Measurements from ENCODE around the gene TRAPPC11.
A peak's percentile ranks its signal among the peaks of the same experiment; 100 is the strongest.
"Not testable (repeated sequence)": the region's sequence is repeated elsewhere in the genome, so short reads cannot be mapped to it uniquely, and the experiment has no call there.

TRAPPC11 gene

DNA sequence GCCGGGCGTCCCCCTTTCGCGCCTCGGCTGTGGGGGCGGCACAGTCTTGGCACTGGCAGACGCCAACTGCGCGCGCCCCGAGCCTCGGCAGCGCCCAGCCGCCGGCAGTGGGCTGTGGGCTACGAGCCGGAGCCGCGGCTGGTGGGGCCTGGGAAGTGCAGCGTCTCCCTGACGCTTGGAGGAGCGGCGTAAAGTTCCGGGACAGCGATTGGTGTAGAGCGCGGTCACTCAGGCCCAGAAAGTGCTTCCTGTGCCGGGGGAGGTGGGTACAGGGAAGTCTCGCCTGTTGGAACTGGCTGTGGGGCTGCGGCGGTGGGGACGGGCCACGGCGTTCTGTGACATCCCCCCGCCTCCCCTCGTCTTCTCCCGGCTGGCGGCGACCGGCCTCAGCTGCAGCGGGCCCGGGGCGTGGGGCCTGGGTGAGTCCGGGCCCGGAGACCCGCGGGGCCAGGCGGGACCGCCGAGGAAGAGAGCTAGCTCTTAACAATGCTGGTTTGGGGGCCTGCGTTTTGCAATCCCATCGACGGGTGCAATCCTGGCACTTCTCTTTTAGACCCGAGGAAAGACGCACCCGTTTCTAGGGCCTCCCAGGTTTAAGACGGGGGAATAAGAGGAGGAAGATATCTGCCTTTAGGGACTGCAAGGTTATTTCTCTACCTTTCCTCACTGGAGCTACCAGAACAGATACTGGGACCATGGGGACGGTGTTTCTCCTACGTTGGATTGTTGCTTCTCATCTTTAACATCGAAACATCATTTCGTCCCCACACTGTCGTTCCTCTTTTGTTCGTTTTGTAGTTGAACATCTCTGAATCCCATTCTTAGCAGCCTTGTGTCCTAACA lies at the start of gene TRAPPC11, which contains the start of gene RWDD4:
TRAPPC11 (plus strand) TSS at position 265 of the 843 bp plus-strand sequence. CDS start 4,575 bp downstream, outside the sequence.
RWDD4 (minus strand) TSS at position 157 of the 843 bp plus-strand sequence. CDS start 233 bp downstream, outside the sequence.
- peak; percentile 69 for DNase-seq

- no peak for DNase-seq
These were observed 49.1 kb upstream of the TRAPPC11 start for GRCh38 chr4:183610033-183610432.

DNA sequence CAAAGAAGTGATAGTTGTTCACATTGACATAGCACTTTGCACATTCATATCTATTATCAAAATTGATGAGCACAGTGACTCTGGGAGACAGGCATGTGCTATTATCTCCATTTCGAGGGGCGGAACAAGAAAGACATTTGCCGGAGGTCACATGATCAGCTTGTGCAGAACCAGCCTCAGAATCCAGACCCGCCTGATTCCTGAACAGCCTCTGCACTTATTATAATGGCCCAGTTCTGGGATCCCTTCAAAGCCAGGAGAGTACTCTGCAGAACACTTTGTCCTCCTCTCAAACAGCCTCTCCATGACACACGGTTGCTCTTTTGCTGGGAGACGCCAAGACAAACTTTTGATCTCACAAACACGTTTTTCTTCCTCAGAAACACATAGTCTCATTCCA lies 48.5 kb upstream of the TRAPPC11 start:
- DNase-seq, result no peak

DNA sequence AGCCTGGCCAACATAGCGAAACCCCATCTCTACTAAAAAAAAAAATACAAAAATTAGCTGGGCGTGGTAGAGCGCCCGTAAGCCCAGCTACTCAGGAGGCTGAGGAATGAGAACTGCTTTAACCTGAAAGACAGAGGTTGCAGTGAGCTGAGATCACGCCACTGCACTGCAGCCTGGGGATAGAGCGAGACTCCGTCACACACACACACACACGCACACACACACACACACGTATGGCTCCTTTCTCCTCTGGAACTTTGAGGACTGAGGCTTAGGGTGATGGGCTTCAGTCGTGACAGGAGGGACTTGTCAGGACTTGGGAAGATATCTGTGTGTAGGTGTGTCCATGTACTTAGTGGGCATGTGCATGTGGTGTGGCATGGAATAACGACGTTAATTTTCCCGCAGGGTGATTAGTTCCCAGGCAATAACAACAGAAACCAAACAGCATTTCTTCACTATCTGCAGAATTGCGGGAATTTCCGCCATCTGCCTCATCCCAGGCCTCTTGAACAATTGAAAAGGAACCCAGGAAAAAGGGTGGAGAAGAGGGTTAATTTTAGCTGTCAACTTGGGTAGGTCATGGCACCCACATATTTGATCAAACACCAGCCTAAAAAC lies 47.8 kb upstream of the TRAPPC11 start:
- DNase-seq, result no peak

GRCh38 chr4:183612329-183613250 lies 46.5 kb upstream of the TRAPPC11 start:
- no peak for DNase-seq

DNA sequence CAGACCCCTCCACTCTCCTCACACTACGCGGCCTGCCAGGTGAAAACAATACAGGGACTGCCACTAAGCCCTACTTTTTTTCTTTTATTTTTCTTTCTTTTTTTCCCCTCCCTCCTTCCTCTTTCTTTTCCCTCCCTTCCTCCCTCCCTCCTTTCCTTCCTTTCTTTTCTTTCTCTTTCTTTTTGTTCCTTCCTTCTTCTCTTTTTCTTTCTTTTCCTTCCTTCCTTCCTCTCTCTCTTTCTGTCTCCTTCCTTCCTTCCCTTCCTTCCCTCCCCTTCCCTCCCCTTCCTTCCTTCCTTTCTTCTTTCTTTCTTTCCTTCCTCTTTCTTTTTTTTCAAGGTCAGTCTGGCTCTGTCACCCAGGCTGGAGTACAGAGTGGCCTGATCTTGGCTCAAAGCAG lies 42.0 kb upstream of the TRAPPC11 start:
- no peak for DNase-seq

- no peak for DNase-seq
These were observed 40.4 kb upstream of the TRAPPC11 start for GRCh38 chr4:183618681-183619080.

- DNase-seq, result no peak
These were observed 38.7 kb upstream of the TRAPPC11 start for GRCh38 chr4:183620421-183620820.

DNA sequence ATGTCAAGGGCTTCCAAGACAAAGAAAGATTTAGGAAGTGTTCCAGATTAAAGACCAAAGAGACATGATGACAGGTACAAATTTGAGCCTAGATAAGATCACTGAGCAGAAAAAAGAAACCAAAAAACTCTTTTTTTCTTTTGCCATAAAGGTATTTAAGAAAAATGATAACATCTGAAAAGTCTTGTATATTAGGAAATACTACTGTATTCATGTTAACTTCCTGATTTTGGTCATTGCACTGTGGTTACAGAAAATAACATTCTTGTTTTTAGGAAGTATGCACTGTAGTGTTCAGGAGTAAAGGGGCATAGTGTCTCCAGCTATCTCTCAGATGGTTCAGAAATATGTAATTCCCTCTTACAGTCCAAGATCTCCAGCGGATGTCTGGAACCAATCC lies 37.2 kb upstream of the TRAPPC11 start:
- DNase-seq, result peak; percentile 44

- DNase-seq, result no peak
These were observed 34.5 kb upstream of the TRAPPC11 start for GRCh38 chr4:183624548-183624947.

DNA sequence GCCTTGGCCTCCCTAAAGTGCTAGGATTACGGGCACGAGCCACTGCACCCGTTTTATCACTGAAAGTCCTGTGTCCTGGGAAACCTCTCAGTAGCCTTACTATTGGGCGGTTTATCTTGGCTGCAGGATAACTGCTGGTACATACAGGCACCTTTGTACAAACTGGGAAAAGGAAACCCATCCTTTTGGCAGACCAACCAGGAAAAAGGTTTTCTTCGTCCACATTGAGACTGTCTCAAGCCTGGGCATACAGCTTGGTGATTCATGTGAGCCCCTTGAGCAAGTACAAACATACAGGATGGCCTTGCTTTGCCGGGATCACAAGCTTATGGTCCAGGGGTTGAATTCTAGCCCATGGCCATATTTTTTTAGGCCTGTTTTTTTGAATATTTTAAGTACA lies 32.9 kb upstream of the TRAPPC11 start:
- no peak for DNase-seq

- not testable (repeated sequence) for DNase-seq
These were observed 31.8 kb upstream of the TRAPPC11 start for GRCh38 chr4:183627286-183627685.

DNA sequence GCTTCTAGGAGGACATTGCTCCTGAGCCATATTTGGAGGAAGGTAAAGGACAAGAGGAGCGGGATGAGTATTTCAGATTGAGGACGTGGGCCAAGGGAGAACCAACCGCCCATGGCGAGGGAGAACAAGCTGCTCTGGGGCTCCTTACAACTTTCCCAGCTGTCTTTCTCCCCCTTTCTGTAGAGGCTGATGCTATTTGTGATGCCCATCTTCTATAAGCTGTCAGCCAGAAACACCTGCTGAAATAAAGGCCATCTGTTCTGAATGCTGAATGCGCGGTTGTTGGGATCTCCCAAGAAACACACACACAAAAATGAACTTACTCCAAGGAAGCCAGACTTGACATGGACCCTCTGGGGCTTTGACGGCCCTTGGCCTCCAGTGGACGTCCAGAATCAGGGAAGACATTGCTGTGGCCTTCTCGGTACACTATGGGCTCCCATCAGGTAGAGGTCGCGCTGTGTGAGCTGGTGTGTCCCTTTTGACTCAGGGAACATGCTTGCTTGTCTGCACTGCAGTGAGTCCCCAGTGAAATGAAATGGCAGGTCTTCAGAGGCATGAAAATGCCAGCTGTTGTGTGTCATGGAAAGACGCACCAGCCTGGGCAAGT lies 31.0 kb upstream of the TRAPPC11 start:
- DNase-seq, result no peak

DNA sequence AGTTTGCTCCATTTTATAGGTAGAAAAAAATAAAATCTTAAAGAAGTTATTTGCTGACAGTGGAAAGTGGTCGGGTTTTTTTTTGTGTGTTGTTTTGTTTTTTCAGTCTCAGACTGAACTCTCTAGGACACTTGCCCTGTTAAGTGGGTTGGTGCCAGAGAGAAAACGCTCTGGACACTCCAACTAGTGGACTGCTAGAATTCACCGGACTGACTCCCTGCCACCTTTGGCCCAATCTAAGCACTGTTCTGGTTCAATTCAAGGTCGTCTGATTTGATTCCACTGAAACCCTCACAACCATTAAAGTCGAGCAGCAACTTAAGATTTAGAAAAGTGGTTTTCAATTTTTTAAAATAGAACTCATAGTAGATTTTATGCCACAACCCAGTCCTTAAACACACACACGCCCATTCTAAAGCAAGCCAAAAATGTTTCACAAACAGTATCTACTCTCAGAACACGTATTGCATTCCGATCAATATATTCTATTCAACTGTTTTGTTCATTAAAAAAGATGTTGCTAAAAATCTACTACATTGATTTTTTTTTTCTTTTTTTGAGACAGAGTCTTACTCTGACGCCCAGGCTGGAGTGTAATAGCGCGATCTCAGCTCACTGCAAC lies 27.4 kb upstream of the TRAPPC11 start:
- no peak for DNase-seq

GRCh38 chr4:183632689-183633088 lies 26.4 kb upstream of the TRAPPC11 start:
- DNase-seq, result no peak

GRCh38 chr4:183633476-183634400 lies 25.4 kb upstream of the TRAPPC11 start:
- DNase-seq, result no peak

DNA sequence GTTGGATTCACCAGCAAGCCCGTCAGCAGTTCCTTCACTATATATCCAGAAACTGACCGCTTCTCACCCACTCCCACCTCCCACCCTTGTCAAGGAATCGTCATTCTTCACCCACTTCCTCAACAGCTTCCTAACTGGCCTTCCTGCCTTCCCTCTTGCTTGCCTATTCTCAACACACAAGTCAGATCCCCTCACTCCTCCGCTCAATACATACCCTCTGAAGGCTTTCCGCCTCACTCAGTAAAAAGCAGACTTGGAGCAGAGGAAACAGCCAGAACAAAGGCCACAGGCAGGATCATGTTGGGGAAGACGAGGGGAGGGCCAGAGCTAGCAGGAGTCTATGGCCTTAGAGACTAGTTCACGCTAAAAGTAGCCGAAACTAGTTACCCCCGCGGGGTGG lies 23.8 kb upstream of the TRAPPC11 start:
- DNase-seq, result no peak

GRCh38 chr4:183635741-183636140 lies 23.4 kb upstream of the TRAPPC11 start:
- no peak for DNase-seq

DNA sequence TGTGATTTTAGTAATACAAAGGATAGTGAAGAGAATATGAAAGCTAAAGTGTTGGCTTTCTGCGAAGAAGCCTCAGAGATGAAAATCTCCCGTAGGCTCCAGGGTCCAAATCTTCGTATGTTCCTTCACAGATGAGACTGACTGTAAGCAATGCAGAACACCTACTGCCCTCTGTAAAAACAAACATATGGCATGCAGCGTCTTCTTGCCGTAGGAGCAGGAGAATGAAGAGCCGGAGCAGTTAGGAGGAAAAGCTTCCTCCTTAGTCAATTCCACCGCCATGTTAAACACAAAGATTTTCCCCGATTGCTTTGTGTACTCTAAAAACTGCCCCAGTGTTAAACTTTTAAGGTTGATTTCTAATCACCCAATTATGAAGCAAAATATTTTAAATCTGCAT lies 22.6 kb upstream of the TRAPPC11 start:
- no peak for DNase-seq

- no peak for DNase-seq
These were observed 22.2 kb upstream of the TRAPPC11 start for GRCh38 chr4:183636923-183637322.

GRCh38 chr4:183637461-183637860 lies 21.6 kb upstream of the TRAPPC11 start:
- no peak for DNase-seq

Data from SIG-M5 (cell line).